MM.1S (cell line): ENCODE results near the gene LHX4.

Experiments used
- EZH2 ChIP-seq: fragments of 300-600 bp; sonication (generic); optimal IDR thresholded peaks from 2 replicates; pipeline ENCODE3; 2017; ENCODE audit warnings: low read depth, mild to moderate bottlenecking, antibody characterized with exemption, low read length, mixed read lengths
- TF ChIP-seq, protein P1 (sequence below): fragments of 300-600 bp; sonication (generic); IDR thresholded peaks from 2 replicates; pipeline ENCODE4 v1.5.1; 2016; ENCODE audit warnings: antibody characterized with exemption, low read length, mixed read lengths

DNA sequence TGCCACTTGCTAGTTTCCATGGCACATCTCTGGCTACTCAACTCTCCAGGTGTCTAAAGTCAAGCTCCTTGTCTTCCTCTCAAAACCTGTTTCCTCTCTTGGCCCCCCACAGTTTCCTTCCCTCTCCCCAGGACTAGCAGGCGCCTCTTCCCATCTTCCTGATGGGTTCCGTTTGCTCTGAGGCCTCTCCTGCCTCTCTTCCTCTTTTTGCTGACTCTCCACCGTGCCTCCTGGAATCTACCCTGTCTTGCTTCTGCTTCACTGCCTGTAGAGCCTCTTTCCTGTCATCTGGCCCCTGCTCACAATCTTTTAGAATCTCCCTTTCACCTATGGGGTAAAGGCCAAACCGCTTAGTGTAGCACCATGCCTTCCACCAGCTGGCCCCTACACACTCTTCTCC is 21.8 kb upstream of the LHX4 start:
- TF ChIP-seq EZH2 = no peak
- TF ChIP-seq, protein P1, sequence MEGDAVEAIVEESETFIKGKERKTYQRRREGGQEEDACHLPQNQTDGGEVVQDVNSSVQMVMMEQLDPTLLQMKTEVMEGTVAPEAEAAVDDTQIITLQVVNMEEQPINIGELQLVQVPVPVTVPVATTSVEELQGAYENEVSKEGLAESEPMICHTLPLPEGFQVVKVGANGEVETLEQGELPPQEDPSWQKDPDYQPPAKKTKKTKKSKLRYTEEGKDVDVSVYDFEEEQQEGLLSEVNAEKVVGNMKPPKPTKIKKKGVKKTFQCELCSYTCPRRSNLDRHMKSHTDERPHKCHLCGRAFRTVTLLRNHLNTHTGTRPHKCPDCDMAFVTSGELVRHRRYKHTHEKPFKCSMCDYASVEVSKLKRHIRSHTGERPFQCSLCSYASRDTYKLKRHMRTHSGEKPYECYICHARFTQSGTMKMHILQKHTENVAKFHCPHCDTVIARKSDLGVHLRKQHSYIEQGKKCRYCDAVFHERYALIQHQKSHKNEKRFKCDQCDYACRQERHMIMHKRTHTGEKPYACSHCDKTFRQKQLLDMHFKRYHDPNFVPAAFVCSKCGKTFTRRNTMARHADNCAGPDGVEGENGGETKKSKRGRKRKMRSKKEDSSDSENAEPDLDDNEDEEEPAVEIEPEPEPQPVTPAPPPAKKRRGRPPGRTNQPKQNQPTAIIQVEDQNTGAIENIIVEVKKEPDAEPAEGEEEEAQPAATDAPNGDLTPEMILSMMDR = no peak
